PC-9 (cell line): Measurements from ENCODE around the gene MLF2.

ENCODE experiments used
- CTCF ChIP-seq: fragments of 200-600 bp; sonication (generic); conservative IDR thresholded peaks from 2 replicates; pipeline ENCODE4 v1.6.1; 2017; ENCODE audit warnings: mixed run types, antibody characterized with exemption, mild to moderate bottlenecking, moderate library complexity
- EZH2 ChIP-seq: fragments of 200-600 bp; sonication (generic); IDR thresholded peaks from 2 replicates; pipeline ENCODE4 v1.8.0; 2017; ENCODE audit warnings: antibody characterized with exemption, low read depth

- no peak for TF ChIP-seq CTCF
- no peak for TF ChIP-seq EZH2
These were observed 15.5 kb upstream of the MLF2 start for GRCh38 chr12:6768437-6768914.
